Activated CD4-positive, CD25-positive, alpha-beta regulatory T cell treated with anti-CD3 and anti-CD28 coated beads, Interleukin-2, amount 50 U/mL, for 24 hours (primary cell): Measurements from ENCODE around the gene ST8SIA2.
"Not testable (repeated sequence)": the region's sequence is repeated elsewhere in the genome, so short reads cannot be mapped to it uniquely, and the experiment has no call there.

Source experiments
- ATAC-seq, 2 donors: fragments of 150-1000 bp; cut with Tn5 transposase; one replicate each; pipeline ENCODE4 v1.10.0; 2021; ENCODE audit warnings: mild to moderate bottlenecking in 1 of 2, moderate library complexity in 1 of 2

Gene ST8SIA2

DNA sequence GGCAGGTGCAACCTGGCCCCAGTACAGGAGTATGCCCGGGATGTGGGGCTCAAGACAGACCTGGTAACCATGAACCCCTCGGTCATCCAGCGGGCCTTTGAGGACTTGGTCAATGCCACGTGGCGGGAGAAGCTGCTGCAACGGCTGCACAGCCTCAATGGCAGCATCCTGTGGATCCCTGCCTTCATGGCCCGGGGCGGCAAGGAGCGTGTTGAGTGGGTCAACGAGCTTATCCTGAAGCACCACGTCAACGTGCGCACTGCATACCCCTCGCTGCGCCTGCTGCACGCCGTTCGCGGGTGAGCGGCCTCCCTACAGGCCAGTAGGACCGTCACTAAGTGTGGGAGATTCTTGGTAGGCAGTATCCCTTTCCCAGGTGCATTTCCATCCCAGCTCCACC, 51.0 kb downstream of the ST8SIA2 start:
- no peak for ATAC-seq

DNA sequence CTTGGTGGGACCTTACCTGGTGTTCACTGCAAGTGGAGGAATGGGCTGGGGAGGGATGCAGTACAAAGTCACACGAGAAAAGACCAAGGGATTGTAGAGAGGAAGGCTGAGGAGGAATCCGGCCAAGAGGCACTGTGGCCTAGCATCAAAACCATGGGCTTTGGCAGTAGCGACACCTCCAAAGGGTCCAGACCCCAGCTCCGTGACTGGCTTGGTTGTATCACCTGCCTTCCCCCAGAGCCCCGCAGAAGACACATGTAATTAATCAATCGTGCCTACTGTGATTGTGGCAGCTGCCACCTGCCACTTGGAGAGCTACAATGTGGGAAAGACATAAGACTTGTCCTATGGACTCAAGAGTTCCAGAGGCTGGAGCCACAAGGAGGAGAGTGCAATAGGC, 54.7 kb downstream of the ST8SIA2 start:
- no peak for ATAC-seq

DNA sequence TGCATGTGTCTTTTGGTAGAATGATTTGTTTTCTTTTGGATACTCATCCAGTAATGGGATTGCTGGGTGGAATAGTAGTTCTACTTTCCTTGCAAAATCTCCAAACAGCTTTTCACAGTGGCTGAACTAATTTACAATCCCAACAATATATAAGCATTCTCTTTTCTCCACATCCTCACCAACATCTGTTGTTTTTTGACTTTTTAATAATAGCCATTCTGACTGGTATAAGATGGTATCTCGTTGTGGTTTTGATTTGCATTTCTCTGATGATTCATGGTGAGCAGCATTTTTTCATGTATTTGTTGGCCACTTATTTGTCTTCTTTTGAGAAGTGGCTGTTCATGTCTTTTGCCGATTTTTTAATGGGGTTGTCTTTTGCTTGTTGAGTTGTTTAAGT, 55.8 kb downstream of the ST8SIA2 start:
- ATAC-seq, result no peak

DNA sequence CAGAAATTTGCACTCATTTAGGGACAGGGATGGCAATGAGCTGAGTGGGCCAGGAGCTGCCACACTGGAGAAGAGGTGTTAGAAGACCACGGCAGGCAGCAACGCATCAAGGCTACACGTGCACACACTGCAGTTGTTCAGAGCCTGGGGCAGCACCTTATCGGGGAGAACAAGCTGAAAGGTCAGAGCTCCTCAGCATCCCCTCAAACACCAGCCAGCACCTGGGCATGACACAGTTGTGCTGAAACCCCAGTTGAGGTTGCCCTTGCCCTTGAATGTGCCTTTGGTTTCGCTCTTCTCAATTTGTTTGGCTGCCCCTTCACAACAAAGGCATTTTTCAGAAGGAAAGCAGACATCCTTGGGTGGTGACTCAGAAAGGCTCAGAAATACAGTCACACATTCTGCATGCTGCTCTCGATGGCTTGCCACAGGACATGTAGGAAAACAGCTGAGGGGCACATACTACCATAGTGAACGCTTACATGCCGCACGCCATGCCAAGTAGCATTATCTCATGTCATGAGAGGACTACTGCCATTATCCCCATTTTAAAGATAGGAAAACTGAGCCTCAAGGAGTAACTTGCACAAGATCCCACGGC, 57.6 kb downstream of the ST8SIA2 start:
- ATAC-seq, result no peak

DNA sequence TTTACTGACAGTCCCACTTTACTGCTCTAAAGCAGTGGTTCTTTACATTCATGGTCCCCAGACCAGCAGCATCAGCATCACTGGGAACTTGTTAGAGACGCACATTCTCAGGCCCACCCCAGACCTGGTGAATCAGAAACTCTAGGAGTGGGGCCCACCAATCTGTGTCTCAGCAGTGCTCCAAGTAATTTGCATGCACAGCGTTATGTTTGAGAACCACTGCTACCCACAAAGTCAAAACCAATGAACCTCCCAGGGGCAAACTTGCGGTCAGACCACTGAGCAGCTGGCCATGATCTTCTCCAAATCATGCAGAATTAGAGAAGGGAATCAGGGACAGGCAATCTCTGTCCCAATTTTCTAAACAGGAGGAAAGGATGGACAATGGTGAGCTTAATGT, 58.5 kb downstream of the ST8SIA2 start:
- ATAC-seq, result no peak

DNA sequence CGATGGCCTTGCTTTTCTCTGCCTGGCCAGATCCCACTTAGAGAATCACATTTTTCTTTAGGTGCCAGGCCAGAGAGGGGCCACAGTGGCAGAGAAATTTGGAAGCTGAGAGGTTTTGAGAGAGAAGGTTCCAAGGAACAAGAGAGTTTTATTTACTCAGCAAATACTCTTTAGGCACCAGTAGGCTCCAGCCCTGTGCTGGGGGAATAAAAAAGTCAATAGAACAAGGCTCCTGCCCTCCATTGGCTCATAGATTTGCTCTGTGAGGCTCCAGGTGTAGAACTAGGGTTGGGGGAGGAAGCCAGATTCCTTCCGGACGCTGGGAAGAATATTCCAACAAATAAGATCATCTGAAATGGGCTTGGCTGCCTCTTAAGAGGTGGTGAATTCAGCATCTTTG, 59.9 kb downstream of the ST8SIA2 start:
- no peak for ATAC-seq

DNA sequence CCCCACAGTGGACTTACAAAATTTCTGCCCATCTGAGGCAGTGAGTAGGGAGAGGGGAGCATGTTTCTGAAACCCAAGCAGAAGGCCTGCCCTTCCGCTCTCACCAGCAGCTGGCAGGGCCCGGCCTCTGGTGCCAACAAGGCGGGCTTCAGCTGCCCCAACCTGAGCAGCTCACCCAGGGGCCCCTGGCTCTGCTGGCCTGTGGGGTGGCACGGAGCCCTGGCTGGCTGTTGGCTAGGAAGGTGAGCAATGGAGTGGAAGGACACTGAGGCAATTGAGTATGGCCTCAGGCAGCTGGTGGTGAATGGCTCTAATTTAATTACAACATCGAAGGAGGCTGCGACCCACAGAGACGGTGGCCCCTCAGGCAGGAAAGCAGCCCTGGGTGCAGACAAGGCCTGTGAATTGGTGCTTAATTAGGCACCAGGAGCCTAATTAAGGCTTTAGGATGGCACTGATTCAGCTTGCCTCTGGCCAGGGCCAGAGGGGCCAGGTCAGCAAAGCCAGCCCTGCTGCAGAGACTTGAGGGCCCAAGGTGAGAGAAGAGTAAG, 60.9 kb downstream of the ST8SIA2 start:
- no peak for ATAC-seq

DNA sequence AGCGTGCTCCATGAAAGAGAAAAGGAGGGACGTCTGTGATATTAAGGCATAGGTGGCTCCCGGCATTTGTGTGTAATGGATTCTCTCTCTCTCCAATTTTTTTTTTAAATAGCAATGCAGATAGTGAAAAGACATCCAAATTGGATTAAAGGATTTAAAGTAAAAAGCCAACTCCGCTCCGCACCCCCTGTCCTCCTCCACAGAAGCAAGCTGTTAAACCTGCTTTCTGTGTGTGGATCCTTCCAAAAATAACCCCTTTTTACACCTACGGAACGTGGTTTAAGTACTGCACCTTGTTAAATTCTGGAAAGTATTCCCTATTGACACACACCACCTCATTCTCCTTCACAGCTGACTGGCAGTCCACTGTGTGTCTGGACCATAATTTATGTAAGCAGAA, 61.6 kb downstream of the ST8SIA2 start:
- ATAC-seq, result no peak

DNA sequence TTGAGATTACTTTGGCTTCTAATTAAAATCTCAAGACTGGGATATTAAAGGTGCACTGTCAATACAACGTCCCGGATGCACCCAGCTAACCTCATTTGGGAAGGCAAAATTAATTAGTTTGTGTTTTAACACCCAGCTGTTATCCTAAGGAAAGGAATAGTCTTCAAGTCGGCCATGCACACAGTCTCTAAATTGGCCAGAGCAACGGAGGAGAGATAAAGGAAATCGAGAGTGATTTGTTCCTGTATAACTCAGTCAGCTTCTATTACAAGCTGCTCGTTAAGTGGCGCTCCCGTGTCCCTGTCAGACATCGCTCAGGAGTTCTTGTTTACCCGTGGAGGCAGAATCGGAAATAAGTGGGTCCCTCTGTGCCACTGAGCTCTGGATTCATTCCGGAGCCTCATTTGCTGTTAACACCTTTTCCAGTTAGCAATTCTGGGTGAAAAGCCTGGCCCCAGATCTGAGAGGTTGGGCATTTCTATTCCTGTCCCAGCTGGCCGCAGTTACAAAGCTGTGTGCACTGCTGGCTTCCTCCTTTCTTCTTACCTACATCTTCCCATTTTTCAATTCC, 63.9 kb downstream of the ST8SIA2 start:
- ATAC-seq, result no peak

DNA sequence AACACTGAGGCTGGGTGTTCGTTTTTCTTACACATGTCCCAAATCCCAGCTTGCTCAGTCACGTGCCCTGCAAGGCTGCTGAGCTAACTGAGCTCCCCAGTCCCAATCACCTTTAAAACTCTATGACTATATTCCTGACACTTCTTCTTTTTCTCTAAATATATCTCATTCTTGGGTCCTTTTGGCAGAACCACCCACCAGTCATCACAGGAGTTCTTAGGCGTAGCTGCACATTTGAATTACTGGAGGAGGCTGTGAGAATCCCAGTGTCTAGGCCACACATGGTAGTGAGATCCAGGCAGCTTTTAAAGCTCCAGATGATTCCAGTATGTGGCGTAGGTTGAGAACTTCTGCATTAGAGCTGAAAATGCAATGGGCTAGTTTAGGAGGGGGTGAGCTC, 66.3 kb downstream of the ST8SIA2 start:
- no peak for ATAC-seq

DNA sequence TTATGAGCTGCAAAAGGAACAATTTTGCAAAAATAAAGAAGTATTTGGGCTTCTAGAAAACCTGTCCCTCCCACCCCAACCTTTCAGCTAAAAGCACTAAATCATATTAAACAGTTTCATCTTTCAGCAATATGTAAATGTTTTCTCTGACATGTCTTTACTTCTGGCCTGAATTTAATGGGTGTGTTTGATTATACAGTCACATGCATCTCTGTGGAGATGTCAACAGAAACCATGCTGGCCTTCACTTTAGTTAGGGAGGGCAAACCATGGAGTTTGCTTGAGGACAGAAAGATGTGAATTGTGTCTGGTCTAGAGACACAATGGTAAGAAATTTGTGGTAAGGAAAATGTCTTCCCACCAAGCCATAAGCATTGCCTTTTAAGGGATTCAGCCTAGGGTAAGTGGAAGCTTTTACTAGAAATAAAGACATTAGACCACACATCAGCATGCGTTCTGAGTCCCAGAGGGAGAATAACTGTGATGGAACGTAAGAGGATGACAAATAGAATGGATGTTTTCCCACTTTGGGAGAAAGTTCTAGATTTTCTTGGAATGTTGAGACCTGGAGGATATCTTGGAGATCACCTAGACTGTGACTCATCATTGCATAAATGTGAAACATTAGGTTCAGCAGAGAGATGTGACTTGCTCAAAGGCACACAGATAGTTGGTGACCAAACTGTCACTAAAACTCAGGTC, 68.9 kb downstream of the ST8SIA2 start:
- ATAC-seq, result no peak

DNA sequence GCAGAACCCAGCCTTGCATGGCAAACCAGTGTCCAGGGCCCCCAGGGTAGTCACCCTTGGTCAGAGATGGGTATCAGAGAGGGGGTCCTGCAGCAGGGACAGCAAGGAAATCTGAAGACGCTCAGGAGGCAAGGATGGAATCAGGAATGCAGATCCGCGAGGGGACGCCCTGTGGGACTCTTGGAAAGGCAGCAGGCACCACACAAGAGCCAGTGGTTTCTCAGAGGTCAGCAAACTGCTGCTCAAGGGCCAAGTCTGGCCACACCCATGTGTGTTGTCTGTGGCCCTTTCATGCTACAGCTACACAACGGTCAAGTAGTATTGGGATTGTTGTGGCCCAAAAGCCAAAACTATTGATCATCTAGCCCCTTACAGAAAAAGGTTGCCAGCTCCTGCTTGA, 69.7 kb downstream of the ST8SIA2 start:
- ATAC-seq, result no peak

DNA sequence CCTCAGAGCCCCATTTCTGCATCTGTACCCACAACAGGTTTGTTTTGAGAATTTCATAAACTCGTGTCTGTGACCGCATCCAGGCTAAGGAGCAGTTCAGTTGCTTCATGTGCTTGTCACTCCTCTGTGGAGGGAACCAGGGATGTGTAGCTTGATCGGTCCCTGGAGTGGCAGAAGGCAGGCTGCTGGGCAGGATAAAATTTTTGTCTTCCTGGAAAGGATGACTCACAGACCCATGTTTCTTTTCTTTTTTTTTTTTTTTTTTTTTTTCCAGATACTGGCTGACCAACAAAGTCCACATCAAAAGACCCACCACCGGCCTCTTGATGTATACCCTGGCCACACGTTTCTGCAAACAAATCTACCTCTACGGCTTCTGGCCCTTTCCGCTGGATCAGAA, 70.1 kb downstream of the ST8SIA2 start:
- no peak for ATAC-seq

DNA sequence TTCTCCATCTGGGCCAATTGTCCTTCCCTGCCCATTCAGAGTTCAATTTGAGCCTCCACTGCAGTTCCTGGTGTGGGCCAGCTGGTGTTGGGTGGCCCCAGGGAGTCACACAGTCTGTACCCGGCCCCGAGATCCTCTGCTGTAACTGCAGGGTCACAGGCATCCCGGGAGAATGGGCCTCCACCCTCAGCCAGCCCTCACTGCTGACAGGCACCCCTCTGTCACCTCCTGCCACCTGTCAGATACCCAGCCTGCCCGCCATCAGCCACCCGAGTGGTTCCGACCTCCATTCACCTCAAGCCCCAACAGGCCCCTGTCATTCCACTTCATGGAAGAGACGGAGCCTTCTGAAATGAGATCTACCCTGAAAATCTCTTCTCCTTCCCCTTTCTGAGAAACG, 73.2 kb downstream of the ST8SIA2 start:
- no peak for ATAC-seq

DNA sequence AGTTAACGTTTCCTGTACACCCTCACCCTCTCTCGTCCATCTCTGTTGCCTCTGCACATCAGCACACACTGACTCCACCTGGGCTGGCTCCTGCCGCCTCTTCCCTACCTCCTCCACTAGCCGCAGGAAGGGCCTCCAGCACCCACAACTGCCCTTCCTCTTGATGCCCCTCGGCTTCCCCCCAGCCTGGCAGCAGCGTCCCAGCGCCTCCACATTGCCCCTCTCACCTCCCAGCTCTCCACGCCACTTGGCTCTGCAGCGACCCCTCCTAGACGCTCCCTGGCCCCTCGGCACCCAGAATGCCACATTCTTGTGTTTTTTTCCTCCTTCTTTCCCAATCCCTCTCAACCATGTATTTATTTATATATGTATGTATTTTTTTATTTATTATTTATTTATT, 73.6 kb downstream of the ST8SIA2 start:
- no peak for ATAC-seq

DNA sequence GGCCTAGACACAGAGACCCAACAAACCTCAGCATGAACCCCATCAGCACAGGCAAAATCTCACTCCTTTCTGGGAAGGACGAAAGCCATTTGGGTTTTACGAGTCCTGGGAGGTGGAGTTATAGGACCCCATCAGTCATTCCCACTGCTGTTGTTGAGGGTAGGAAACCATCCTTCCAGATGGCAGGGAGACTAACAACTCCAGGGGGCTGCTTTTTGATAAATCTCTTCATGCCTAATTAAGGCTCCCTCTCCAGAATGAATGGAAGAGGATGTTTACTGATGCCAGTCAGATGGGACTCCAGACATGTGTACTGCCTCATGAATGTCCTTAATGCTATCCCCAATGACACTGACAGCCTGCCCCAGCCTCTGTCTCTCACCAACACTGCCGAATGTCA, 75.3 kb downstream of the ST8SIA2 start:
- ATAC-seq, result no peak

DNA sequence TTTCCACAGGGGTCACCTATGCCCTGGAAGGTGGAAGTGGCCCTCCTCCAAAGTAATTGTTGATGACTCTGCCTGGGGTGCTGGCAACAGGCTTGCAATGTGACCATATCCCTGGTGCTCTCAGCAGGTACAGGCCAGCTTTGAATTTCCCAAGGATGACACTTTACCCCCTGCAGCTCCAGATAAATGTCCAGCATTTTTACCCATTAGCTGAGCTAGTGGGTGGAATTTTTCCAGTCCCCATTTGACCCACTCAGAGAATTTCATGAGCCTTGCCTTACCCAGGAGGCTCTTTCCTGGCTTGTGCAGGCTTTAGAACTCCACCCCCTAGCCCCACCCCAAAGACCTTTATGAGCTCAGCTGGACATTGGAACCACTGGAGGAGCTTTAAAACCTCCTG, 77.6 kb downstream of the ST8SIA2 start:
- no peak for ATAC-seq

DNA sequence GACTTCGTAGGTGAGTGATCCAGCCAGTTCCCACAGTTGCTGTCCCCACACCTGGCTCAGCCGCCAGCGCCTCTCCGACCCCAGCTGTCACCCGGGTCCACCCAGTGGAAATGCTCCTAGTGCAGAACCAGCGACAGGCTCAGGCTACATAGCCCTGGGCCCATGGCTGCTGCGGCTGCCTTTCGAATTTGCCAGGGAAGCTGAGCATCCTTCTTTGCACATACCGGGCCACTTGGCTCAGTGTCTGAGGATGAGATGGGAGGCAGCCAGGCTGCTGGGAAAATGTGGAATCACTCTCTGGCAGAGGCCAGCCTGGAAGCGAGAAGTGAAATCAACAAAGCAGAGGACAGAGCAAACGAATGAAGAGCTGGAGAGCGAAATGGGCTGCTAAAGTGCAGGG, 80.1 kb downstream of the ST8SIA2 start:
- no peak for ATAC-seq

DNA sequence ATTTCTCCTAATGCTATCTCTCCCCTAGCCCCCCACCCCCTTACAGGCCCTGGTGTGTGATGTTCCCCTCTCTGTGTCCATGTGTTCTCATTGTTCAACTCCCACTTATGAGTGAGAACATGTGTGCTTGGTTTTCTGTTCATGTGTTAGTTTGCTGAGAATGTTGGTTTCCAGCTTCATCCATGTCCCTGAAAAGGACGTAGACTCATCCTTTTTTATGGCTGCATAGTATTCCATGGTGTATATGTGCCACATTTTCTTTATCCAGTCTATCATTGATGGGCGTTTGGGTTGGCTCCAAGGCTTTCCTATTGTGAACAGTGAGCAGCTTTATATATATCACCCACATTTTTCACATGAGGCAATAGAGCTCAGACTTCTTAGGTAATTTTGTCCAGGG, 86.0 kb downstream of the ST8SIA2 start:
- ATAC-seq, result not testable (repeated sequence)

DNA sequence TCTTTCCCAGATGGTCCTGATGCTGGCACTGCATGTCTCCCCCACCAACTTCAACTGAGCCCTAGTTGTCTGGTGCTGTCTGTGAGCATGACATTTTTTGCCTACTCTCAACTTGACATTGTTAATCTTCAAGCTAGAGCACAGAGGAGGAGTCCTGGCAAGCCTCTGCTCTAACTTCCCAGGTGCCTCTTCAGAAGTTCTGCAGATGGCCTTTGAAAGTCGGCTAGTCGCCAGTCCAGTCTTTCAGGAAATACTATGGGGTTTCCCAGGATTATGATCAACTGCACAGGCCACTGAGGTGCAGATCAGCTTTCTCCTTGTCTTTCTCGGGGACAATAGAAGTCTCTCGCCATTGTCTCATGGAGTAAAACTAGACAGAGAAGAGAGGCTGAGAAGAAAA, 86.7 kb downstream of the ST8SIA2 start:
- no peak for ATAC-seq

DNA sequence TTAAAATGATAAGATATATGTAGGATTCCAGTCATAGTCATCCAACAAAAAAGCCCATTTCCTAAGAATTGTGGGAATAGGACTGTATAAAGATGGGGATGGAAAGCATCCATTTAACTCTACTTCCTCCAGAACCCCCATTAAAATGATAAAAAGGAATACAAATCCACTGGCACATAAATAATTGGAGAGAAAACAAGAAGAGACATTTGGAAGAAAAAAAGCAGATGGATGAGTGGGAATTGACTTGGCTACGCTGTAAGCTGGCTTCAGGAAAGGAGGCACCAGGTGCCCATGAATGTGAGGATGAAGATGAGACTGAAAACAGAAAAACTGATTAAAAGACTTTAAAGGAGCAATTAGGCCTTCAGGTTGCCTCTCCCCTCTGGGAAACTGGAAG, 91.8 kb downstream of the ST8SIA2 start:
- no peak for ATAC-seq

DNA sequence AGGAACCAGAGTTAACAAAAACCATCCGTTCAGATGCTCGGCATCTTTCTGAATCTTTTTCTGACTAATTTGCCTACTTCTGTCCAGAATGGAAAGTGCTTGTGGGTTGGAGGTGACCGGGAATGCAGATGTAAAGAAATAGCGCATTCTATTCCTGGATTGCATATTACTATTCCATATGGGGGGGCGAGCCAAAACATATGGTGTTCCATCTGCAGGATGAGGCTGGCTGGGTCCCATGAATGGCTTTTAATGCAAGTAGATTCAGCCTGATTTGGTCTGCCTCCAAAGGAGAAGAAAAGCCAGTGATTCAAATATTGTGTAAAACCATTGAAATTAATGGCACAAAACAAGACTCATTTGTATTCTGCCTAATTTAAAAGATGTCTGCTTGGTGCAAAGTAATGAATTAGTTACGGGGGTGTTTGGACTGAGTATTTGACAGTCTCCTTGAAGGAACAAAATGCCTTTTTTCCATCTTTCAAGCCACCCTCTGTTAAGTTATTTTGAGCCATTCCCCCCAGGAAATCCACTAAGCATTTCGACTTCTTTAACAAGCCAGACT, 99.0 kb downstream of the ST8SIA2 start:
- ATAC-seq, result no peak

DNA sequence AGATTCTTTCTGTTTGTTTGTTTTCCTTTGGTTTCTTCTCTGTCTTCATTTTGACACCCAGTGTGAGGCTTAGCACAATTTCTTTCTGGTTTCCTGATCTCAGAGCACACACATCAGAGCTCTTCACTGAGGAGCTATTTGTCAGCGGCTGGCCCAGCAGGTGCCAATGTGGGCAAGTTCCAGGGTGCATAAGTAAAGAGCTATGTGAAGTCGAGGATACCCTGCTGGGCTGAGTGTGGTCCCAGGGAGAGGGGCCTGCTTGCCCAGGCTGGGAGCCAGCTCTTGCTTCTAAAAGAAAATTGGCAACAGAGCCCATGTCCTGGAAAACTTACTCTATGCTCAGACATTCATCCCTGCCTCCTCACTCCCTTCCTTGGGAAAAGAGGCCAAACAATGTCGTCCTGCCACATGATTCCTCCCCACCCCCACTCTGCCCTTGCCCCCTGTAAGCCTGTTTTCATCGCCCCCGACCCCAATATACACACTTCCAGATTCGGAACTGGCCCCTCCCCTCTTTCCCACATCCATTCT, 101.2 kb downstream of the ST8SIA2 start:
- ATAC-seq, result no peak

DNA sequence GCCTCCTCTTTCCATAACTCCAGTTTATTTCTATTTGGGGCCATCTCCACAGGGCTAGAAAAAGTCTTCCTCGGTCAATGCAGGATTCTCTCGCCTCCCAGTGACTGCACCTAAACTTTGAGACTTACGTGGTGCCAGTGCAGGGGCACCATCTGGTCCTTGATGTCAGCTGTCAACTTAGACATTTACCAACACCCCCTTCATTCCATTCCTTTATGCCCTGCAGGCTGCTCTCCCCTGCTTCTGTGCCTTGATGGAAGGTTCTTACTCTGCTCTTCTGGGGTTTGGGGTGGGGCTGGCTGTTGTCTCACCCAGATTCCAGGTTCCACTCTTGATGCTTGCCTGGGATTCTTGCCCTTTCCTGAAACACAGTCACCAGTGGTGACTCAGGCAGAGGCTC, 101.8 kb downstream of the ST8SIA2 start:
- no peak for ATAC-seq
